ENCODE results near the gene MKX. TPM values are rescaled to one million over a fixed set of nuclear protein-coding genes. Genes with fewer than 3 reads are reported as not detected.

Gene MKX
- total RNA-seq, 4 donors from 2014 or later: 0.63 to 1.2 (median 1.0) TPM

DNA sequence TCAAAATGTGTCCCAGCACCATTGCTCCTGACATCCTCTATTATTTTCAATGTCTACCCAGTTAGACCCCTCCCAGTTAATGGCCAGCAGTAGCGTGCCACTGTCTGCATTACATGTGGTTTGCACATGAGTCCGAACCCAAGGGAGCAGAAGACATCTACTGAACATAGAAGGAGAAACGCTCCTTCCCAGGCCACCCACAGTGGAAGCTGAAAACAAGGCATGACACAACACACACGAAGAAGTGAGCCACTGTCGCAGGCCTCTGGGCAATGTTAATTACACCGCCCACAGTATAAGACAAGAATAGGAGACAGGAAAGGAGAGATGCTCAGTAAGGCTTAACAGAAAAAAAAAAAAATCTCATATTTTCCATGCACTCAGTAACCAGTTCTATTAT lies 50.5 kb downstream of the MKX start:
- Histone ChIP-seq H3K27me3 (no peaks in the 10 kb centered on the region), H3K36me3 (no peaks in the 10 kb centered on the region), H3K4me3 (no peak overlapping the region), H3K9me3 (no peaks in the 10 kb centered on the region), H3K27ac (no peak overlapping the region), H3K4me1 (no peaks in the 10 kb centered on the region)
- DNase-seq (ENCODE audit: low spot score in 2 of 2): no peak
- 66 to 74% methylated on average over 6 of the region's 6 CpGs for WGBS, 2 donors
- TF ChIP-seq CTCF (IDR thresholded peaks at IDR 0.05) (no peak), POLR2A (IDR thresholded peaks at IDR 0.05) (no peak), EP300 (IDR thresholded peaks at IDR 0.05) (no peak)

DNA sequence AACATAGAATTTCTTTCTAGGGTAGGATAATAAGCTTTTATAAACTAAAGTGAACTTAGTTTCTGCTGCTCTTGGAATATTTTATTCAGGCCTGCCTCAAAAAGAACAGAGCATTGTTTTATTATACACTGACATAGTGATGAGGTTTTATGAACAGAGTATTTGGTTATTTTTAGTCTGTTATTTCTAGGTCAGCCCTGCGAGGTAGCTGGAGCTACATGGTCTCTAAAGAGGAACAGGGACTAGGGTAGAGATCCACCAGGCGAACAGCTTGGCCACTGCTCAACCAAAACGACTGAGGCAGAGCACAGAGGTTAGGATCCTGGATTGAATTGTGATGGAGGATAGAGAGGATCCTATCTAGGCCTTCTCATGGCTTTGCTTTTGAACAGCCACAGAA lies 53.0 kb downstream of the MKX start:
- no peaks in the 10 kb centered on the region for H3K4me1 ChIP-seq
- no peaks in the 10 kb centered on the region for H3K9me3 ChIP-seq
- H3K36me3 ChIP-seq: no peaks in the 10 kb centered on the region
- DNase-seq (ENCODE audit: low spot score in 2 of 2): no peak
- TF ChIP-seq POLR2A (IDR thresholded peaks at IDR 0.05): no peak
- no peak for TF ChIP-seq CTCF (IDR thresholded peaks at IDR 0.05)
- TF ChIP-seq EP300 (IDR thresholded peaks at IDR 0.05): no peak
- 41 to 46% methylated on average over 3 of the region's 3 CpGs for WGBS, 2 donors
- H3K27me3 ChIP-seq: no peaks in the 10 kb centered on the region
- H3K27ac ChIP-seq: no peak overlapping the region
- H3K4me3 ChIP-seq: no peak overlapping the region

GRCh38 chr10:27688991-27689390 lies 56.6 kb downstream of the MKX start:
- H3K4me3 ChIP-seq: no peak overlapping the region
- TF ChIP-seq POLR2A (IDR thresholded peaks at IDR 0.05): no peak
- TF ChIP-seq CTCF (IDR thresholded peaks at IDR 0.05): no peak
- TF ChIP-seq EP300 (IDR thresholded peaks at IDR 0.05): no peak
- DNase-seq (ENCODE audit: low spot score in 2 of 2): no peak
- no peaks in the 10 kb centered on the region for H3K27me3 ChIP-seq
- WGBS, 2 donors: 90 to 93% methylated on average over 4 of the region's 4 CpGs
- no peaks in the 10 kb centered on the region for H3K4me1 ChIP-seq
- H3K27ac ChIP-seq: no peak overlapping the region
- no peaks in the 10 kb centered on the region for H3K36me3 ChIP-seq
- H3K9me3 ChIP-seq: no peaks in the 10 kb centered on the region

- TF ChIP-seq POLR2A (IDR thresholded peaks at IDR 0.05) (no peak), EP300 (IDR thresholded peaks at IDR 0.05) (no peak), CTCF (IDR thresholded peaks at IDR 0.05) (no peak)
- no peaks in the 10 kb centered on the region for H3K36me3 ChIP-seq
- H3K27ac ChIP-seq: no peak overlapping the region
- H3K4me1 ChIP-seq: no peaks in the 10 kb centered on the region
- no peak for DNase-seq (ENCODE audit: low spot score in 2 of 2)
- H3K27me3 ChIP-seq: no peaks in the 10 kb centered on the region
- H3K4me3 ChIP-seq: no peak overlapping the region
- WGBS, 2 donors: 76 to 82% methylated on average over 1 of the region's 1 CpG
- H3K9me3 ChIP-seq: no peaks in the 10 kb centered on the region
Measured at GRCh38 chr10:27688276-27688675, 57.3 kb downstream of the MKX start.

- H3K27ac ChIP-seq: no peak overlapping the region
- DNase-seq (ENCODE audit: low spot score in 2 of 2): no peak
- H3K4me1 ChIP-seq: no peaks in the 10 kb centered on the region
- TF ChIP-seq CTCF (IDR thresholded peaks at IDR 0.05) (no peak), POLR2A (IDR thresholded peaks at IDR 0.05) (no peak), EP300 (IDR thresholded peaks at IDR 0.05) (no peak)
- no peak overlapping the region for H3K4me3 ChIP-seq
- no peaks in the 10 kb centered on the region for H3K36me3 ChIP-seq
- no peaks in the 10 kb centered on the region for H3K27me3 ChIP-seq
- WGBS, 2 donors: 43 to 53% methylated on average over 6 of the region's 6 CpGs
- H3K9me3 ChIP-seq: no peaks in the 10 kb centered on the region
Measured at GRCh38 chr10:27687743-27688142, 57.9 kb downstream of the MKX start.

Data from tibial nerve (tissue), 4 donors.